Liver (tissue), 3 donors: ENCODE data around the gene ANKRD10.

Experiments used
- CTCF ChIP-seq: fragments of 150-350 bp; IDR thresholded peaks from 2 replicates; pipeline ENCODE4 v1.5.1; 2017; ENCODE audit warnings: improper control_type of control experiment, low read depth, low read length; ENCODE audit not compliant: missing input control
- RAD21 ChIP-seq, 2 donors: IDR thresholded peaks; 2 replicates each; pipeline ENCODE4 v1.6.1; 2016; ENCODE audit warnings: antibody characterized with exemption in 2 of 2, mild to moderate bottlenecking in 2 of 2
- TAF1 ChIP-seq: conservative IDR thresholded peaks from 2 replicates; pipeline ENCODE4 v1.6.1; 2016; ENCODE audit warnings: antibody characterized with exemption, mild to moderate bottlenecking
- TF ChIP-seq, protein P1 (sequence below): IDR thresholded peaks from 2 replicates; pipeline ENCODE4 v1.6.1; 2016; ENCODE audit warnings: antibody characterized with exemption
- donor health status: healthy.
- donor health status: healthy.

DNA sequence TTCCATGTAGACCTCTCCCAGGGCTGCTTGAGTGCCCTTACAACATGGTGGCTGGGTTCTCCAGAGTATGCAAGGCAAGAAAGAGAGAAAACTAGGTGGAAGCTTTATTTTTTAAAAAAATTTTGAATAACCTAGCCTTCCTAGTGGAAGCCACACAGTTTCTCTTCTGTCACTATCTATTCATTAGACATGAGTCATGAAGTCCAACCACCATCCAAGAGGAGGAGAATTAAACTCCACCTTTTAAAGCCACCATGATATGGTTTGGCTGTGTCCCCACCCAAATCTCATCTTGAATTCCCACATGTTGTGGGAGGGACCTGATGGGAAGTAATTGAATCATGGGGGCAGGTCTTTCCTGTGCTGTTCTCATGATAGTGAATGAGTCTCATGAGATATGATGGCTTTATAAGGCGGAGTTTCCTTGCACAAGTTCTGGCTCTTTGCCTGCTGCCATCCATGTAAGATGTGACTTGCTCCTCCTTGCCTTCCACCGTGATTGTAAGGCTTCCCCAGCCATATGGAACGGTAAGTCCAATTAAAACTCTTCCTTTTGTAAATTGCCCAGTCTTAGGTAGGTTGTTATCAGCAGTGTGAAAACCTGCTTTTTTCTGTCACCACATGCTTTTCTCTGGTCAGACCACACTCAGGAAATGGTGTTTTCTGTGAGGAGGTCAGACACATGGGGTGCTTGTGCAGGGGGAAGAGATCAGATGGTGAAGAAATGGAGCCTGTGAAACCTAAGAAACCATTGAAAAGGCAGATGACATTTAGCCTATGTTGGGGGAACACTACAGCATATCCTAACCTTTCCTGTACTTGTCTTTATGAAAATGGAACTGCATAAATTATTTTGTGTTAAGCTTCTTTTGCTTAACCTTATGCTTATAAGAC lies 57.7 kb downstream of the ANKRD10 start:
- no peak for TF ChIP-seq CTCF
- no peak for TF ChIP-seq TAF1
- TF ChIP-seq, protein P1, sequence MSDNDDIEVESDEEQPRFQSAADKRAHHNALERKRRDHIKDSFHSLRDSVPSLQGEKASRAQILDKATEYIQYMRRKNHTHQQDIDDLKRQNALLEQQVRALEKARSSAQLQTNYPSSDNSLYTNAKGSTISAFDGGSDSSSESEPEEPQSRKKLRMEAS, result no peak
- no peak for TF ChIP-seq RAD21 (IDR thresholded peaks at IDR 0.05)
